ENCODE measurements around the gene INPP4A. TPM values are rescaled to one million over a fixed set of nuclear protein-coding genes. Genes with fewer than 3 reads are reported as not detected.
"Not testable (repeated sequence)": the region's sequence is repeated elsewhere in the genome, so short reads cannot be mapped to it uniquely, and the experiment has no call there.

The INPP4A gene
- total RNA-seq = 100 to 1,000 TPM; 147 to 159 TPM

DNA sequence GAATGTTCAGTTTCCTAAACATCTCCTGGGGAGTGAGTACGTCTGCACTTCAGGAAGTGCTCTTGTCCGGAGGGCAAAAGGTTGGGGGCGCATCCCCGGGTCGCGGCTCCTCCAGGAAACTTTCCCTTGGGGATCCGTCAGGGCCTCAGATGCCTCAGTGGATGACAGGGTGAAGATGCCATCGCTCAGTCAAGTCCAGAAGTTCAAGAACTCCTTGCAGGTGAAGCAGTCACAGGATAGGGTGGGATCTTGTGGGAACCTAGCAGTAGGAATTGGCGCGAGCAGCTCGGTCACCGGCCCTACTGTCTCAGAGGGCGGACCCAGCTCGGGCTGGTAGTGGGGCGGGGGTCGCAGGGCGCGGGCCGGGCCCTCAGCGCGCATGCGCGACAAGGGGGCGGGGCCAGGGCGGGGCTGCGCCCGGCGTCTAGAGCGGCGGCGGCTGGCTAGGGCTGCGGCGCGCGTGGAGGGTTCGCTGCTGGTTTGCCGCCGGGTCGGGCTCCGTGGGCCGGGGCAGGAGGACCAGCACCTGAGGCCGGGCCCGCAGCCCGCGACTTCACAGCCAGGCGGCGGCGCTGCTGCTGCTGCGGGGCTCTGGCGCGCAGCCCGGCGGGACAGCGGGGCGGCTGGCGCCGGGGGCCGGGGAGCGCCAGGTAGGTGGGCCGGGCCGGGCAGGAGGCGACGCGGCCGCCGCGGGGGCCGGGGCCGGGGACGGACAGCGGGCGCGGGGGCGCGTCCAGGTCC lies at the start of gene INPP4A:
TSS of gene INPP4A (plus strand) at position 423 of the 741 bp plus-strand sequence. CDS start 75,191 bp downstream, outside the sequence.
- H3K4me1 Mint-ChIP-seq = peaks cover 32% of the 10 kb centered on the region
- peaks cover 17% of the 10 kb centered on the region for H3K36me3 Mint-ChIP-seq
- H3K27ac Mint-ChIP-seq = peak within 1 kb of the TSS; percentile 95
- POLR2A ChIA-PET = interaction anchor here (0.6 to 5.1 kb wide), 2 partner anchors 20 to 35 kb away, joined by 3 to 64 read pairs; no protein-coding TSS in a partner anchor
- ATAC-seq (ENCODE audit: low read depth) (peak; percentile 69), DNase-seq (peak; percentile 88)
- no peaks in the 10 kb centered on the region for H3K27me3 Mint-ChIP-seq
- H3K4me3 Mint-ChIP-seq = peak within 1 kb of the TSS; percentile 96
- H3K9me3 Mint-ChIP-seq = peaks cover 7% of the 10 kb centered on the region

DNA sequence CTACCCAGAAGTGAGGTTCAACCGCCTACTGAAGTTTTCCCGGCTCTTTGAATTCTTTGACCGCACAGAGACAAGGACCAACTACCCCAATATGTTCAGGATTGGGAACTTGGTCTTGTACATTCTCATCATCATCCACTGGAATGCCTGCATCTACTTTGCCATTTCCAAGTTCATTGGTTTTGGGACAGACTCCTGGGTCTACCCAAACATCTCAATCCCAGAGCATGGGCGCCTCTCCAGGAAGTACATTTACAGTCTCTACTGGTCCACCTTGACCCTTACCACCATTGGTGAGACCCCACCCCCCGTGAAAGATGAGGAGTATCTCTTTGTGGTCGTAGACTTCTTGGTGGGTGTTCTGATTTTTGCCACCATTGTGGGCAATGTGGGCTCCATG lies 48.7 kb upstream of the INPP4A start:
- Mint-ChIP-seq H3K4me1 (no peaks in the 10 kb centered on the region), H3K4me3 (no peak overlapping the region), H3K27me3 (peaks cover 27% of the 10 kb centered on the region), H3K27ac (no peak overlapping the region), H3K36me3 (no peaks in the 10 kb centered on the region), H3K9me3 (no peaks in the 10 kb centered on the region)
- POLR2A ChIA-PET = no interaction called here
- no peak for DNase-seq
- ATAC-seq (ENCODE audit: low read depth) = no peak

DNA sequence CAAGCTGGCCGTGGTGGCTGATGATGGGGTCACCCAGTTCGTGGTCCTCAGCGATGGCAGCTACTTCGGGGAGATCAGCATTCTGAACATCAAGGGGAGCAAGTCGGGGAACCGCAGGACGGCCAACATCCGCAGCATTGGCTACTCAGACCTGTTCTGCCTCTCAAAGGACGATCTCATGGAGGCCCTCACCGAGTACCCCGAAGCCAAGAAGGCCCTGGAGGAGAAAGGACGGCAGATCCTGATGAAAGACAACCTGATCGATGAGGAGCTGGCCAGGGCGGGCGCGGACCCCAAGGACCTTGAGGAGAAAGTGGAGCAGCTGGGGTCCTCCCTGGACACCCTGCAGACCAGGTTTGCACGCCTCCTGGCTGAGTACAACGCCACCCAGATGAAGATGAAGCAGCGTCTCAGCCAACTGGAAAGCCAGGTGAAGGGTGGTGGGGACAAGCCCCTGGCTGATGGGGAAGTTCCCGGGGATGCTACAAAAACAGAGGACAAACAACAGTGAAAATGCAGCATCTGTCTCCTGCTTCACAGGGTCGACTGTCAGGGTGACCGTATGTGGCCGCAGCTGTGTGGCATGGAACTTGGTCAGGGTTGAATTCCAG lies 47.8 kb upstream of the INPP4A start:
- ATAC-seq (ENCODE audit: low read depth) (no peak), DNase-seq (no peak)
- peaks cover 3% of the 10 kb centered on the region for H3K4me1 Mint-ChIP-seq
- H3K27ac Mint-ChIP-seq = no peak overlapping the region
- H3K27me3 Mint-ChIP-seq = peaks cover 35% of the 10 kb centered on the region
- no peak overlapping the region for H3K4me3 Mint-ChIP-seq
- H3K36me3 Mint-ChIP-seq = no peaks in the 10 kb centered on the region
- POLR2A ChIA-PET = interaction anchor here (1.0 kb wide), 1 partner anchor 24 kb away, joined by 3 read pairs; no protein-coding TSS in a partner anchor
- H3K9me3 Mint-ChIP-seq = no peaks in the 10 kb centered on the region

DNA sequence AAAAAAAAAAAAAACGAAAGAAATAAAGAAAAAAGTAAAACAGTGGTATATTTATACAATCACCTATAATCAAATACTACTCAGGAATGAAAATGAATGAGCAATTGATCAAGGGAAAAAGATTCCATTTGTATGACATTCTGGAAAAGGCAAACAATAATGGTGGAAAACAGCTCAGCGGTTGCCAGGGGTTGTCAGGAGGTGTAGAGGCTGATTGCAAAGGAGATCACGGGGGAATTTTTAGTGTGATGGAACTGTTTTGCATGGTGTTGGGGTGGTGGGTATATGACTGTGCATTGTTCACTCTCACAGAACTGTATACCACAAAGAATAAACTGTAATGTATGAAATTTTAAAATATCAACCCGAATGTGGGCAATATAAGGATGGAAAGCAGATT lies 45.5 kb upstream of the INPP4A start:
- H3K4me1 Mint-ChIP-seq = peaks cover 3% of the 10 kb centered on the region
- no peaks in the 10 kb centered on the region for H3K36me3 Mint-ChIP-seq
- peaks cover 52% of the 10 kb centered on the region for H3K27me3 Mint-ChIP-seq
- POLR2A ChIA-PET = no interaction called here
- no peak overlapping the region for H3K27ac Mint-ChIP-seq
- ATAC-seq (ENCODE audit: low read depth) (no peak), DNase-seq (no peak)
- H3K9me3 Mint-ChIP-seq = no peaks in the 10 kb centered on the region
- H3K4me3 Mint-ChIP-seq = no peak overlapping the region

DNA sequence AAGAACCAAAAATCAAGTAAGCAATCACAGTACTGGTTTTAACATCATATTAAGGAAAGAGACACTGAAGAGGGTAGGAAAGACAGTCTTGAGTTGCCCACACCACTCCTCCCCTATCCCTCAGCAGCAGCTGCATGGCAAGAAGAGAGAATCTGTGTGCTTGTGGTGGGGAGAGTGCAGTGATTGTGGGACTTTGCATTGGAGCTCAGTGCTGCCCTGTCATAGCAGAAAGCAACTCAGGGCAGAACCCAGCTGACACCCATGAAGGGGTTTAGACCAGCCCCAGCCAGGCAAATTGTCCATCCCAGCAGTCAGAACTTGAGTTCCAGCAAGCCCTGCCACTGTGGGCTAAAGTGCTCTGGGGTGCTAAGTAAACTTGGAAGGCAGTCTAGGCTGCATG lies 40.8 kb upstream of the INPP4A start:
- Mint-ChIP-seq H3K4me1 (peaks cover 3% of the 10 kb centered on the region), H3K36me3 (no peaks in the 10 kb centered on the region), H3K9me3 (no peaks in the 10 kb centered on the region)

DNA sequence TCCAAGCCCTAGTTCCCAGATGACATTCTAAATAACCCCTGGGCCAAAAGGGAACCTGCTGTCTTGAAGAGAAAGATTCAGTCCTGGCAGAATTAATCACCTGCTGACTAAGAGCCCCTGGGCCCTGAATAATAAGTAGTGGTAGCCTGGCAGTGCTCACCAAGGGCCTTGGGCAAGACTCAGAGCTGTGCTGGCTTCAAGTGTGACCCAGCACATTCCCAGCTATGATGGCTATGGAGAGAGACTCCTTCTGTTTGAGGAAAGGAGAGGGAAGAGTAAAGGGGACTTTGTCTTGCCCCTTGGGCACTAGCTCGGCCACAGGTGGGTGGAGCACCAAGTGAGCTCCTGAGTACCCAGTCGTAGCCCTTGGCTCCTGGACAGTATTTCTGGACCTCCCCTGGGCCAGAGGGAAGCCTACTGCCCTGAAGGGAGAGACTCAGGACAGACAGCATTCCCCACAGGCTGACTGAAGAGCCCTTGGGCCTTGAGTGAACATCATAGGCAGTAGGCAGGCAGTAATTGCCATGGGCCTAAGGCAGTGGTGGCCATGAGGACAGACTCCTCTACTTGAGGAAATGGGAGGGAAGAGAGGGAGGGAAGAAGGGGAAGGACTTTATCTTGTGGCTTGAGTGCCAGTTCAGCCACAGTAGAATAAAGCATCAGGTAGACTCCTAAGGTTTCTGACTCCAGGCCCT lies 40.0 kb upstream of the INPP4A start:
- H3K4me3 Mint-ChIP-seq = no peak overlapping the region
- no peak for ATAC-seq (ENCODE audit: low read depth)
- no peak for DNase-seq
- H3K27me3 Mint-ChIP-seq = peaks cover 40% of the 10 kb centered on the region
- no peaks in the 10 kb centered on the region for H3K36me3 Mint-ChIP-seq
- H3K4me1 Mint-ChIP-seq = peaks cover 3% of the 10 kb centered on the region
- no peak overlapping the region for H3K27ac Mint-ChIP-seq
- POLR2A ChIA-PET = no interaction called here
- H3K9me3 Mint-ChIP-seq = no peaks in the 10 kb centered on the region

More for the DNA sequence above, 40.8 kb upstream of the INPP4A start:
- H3K27me3 Mint-ChIP-seq = peaks cover 44% of the 10 kb centered on the region
- no peak for DNase-seq
- POLR2A ChIA-PET = no interaction called here
- H3K27ac Mint-ChIP-seq = no peak overlapping the region
- no peak overlapping the region for H3K4me3 Mint-ChIP-seq
- no peak for ATAC-seq (ENCODE audit: low read depth)

DNA sequence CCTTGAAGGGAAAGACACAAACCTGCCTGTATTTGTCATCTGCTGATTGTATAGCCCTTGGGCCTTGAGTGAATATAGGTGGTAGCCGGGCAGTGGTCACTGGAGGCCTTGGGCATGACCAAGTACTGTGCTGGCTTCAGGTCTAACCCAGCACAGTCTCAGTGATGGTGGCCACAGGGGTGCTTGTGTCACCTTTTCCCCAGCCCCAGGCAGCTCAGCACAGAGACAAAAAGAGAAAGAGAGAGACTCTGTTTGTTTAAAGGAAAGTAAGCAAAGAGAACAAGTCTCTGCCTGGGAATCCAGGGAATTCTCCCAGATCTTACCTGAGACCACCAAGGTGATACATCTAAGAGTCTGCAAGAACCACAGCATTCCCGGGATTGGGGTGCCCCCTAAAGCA lies 39.4 kb upstream of the INPP4A start:
- DNase-seq (no peak), ATAC-seq (ENCODE audit: low read depth) (no peak)
- Mint-ChIP-seq H3K36me3 (no peaks in the 10 kb centered on the region), H3K4me1 (peaks cover 3% of the 10 kb centered on the region), H3K9me3 (no peaks in the 10 kb centered on the region), H3K4me3 (no peak overlapping the region), H3K27ac (no peak overlapping the region), H3K27me3 (peaks cover 37% of the 10 kb centered on the region)
- POLR2A ChIA-PET = no interaction called here

DNA sequence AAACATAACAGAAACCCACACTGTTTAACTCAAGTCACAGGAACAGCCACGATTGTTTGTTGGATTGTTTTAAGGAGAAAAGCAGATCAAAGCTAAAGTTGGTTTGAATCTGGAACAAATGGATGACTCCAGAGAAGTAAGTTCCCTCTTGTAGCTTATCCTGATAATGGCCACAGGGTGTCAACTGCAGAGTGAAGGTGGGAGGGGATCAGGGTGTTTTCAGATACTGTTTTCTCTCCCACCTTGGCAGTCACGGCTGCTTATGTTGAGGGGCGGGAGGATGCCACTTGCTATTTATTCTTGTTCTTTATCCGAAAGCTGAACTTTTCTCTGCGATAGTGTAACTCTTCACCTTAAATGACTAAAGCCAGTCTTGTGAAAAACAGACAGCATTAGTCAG lies 36.5 kb upstream of the INPP4A start:
- Mint-ChIP-seq H3K4me1 (peaks cover 4% of the 10 kb centered on the region), H3K36me3 (no peaks in the 10 kb centered on the region), H3K27me3 (peaks cover 10% of the 10 kb centered on the region), H3K9me3 (no peaks in the 10 kb centered on the region), H3K27ac (no peak overlapping the region), H3K4me3 (no peak overlapping the region)
- no peak for DNase-seq
- POLR2A ChIA-PET = interaction anchor here (0.6 kb wide), 2 partner anchors 40 to 634 kb away, joined by 3 read pairs; no protein-coding TSS in a partner anchor
- ATAC-seq (ENCODE audit: low read depth) = no peak

DNA sequence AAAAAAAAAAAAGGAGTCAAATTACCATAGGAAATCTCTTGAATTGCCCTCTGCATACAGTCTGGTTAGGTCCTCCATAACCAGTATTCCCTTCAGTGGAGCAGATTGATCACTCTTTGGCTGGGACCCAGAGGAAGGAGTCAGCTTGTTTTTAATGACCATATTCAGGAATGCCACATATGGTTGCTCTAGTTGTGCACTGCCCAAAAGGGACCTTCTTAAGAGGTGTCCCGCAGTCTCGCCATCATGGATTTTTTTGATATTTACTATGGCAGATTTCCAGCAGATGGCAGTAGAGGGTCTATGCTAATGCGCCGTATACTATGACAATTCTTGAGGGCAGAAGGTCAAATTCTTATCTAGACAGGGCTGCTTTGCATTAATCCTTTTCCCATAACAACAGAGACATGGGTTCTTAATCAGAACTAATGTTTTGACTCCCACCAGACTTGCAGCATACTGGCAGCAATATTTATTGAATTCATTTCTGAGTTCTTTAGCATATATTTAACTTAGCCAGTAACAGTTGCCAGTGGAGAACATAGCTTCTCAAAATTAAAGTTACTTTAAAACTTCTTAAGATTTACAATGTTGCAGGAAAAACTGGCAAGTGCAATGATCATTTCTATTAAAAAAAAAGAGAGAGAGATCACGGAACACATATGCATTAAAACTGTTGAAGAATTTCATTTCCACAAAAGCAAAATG lies 31.8 kb upstream of the INPP4A start:
- Mint-ChIP-seq H3K27ac (no peak overlapping the region), H3K27me3 (peaks cover 4% of the 10 kb centered on the region), H3K9me3 (peaks cover 3% of the 10 kb centered on the region), H3K36me3 (peaks cover 3% of the 10 kb centered on the region), H3K4me1 (peaks cover 12% of the 10 kb centered on the region), H3K4me3 (no peak overlapping the region)
- ATAC-seq (ENCODE audit: low read depth) (peak; percentile 89), DNase-seq (no peak)
- POLR2A ChIA-PET = interaction anchor here (0.6 to 1.4 kb wide), 2 partner anchors 51 to 141 kb away, joined by 3 read pairs; no protein-coding TSS in a partner anchor

DNA sequence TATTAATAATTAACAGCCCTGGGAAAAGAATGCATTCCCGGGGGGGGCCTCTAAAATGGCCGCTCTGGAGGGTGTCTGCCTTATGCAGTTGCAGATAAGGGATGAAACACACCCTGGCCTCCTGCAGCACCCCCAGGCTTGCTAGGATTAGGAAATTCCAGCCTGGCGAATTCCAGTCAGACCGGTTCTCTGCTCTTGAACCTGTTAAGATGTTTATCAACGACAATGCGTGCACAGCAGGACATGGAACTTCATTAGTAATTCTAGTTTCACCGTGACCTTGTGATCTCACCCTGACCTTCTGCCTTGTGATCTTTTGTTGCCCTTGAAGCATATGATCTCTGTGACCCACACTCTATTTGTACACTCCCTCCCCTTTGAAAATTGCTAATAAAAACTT lies 30.4 kb upstream of the INPP4A start:
- H3K27me3 Mint-ChIP-seq; POLR2A ChIA-PET; H3K9me3 Mint-ChIP-seq; ATAC-seq (ENCODE audit: low read depth); H3K36me3 Mint-ChIP-seq; H3K4me3 Mint-ChIP-seq; DNase-seq; H3K27ac Mint-ChIP-seq: not testable (repeated sequence)
- peaks cover 12% of the 10 kb centered on the region for H3K4me1 Mint-ChIP-seq

DNA sequence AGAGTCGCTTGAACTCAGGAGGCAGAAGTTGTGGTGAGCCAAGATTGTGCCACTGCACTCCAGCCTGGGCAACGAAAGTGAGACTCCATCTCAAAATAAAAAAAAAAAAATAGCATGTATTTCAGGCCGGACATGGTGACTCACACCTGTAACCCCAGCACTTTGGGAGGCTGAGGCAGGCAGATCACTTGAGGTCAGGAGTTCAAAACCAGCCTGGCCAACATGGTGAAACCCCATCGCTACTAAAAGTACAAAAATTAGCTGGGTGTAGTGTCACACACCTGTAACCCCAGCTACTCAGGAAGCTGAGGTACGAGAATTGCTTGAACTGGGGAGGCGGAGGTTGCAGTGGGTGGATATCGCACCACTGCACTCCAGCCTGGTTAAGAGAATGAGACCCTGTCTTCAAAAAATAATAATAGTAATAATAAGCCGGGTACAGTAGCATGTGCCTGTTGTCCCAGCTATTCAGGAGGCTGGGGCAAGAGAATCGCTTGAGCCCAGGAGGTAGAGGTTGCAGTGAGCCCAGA lies 28.9 kb upstream of the INPP4A start:
- not testable (repeated sequence) for H3K4me3 Mint-ChIP-seq; H3K27ac Mint-ChIP-seq; H3K9me3 Mint-ChIP-seq; ATAC-seq (ENCODE audit: low read depth); H3K36me3 Mint-ChIP-seq; H3K27me3 Mint-ChIP-seq; DNase-seq
- peaks cover 12% of the 10 kb centered on the region for H3K4me1 Mint-ChIP-seq
- POLR2A ChIA-PET = interaction anchor here (0.6 to 1.6 kb wide), 2 partner anchors 13 to 100 kb away, joined by 3 to 5 read pairs; no protein-coding TSS in a partner anchor

DNA sequence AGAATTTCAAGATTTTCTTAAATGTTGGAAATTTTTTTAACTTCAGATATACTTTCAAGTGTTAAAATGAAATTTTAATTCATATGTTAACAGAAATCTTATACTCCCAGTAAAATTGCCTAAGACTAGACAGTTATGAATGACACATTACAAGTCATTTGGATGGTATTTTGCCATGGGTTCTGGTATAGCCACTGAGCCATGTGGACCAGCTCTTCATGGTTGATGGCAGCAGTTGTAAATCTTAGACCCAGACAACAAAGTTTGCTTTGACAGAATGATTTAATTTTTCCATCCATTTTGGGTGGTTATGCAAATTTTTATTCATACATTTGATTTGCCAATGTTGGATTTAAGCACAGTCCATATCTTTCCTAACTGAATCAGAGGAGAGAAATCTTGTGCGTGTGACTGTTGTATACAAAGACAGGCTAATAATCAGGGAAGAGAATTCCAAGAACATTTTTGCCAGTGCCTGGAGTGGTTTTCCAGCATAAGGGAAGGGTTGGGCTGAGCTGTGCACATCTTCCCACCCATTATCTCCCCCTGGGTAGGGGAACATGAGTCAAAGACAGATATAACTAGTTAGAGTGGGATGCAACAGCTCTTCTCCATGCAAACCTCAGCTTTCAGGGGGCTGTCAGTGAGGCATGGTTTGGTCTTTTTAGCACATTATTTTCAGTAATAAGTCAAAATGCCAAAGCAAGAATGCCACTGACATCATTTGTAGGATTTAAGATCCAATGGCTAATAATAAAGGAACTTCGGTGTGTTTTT lies 28.1 kb upstream of the INPP4A start:
- Mint-ChIP-seq H3K4me3 (no peak overlapping the region), H3K9me3 (peaks cover 3% of the 10 kb centered on the region), H3K4me1 (peaks cover 12% of the 10 kb centered on the region), H3K27me3 (no peaks in the 10 kb centered on the region), H3K27ac (no peak overlapping the region), H3K36me3 (peaks cover 6% of the 10 kb centered on the region)
- DNase-seq = no peak
- no peak for ATAC-seq (ENCODE audit: low read depth)
- POLR2A ChIA-PET = interaction anchor here (1.6 kb wide), 1 partner anchor 99 kb away, joined by 5 read pairs; no protein-coding TSS in a partner anchor
